Suprapubic skin (tissue), 3 donors: ENCODE results near the gene KIRREL3.

Experiments used
- CTCF ChIP-seq, 2 donors: fragments of 200-600 bp in 1 of 2; fragments of 450-650 bp in 1 of 2; sonication (generic) in 1 of 2; IDR thresholded peaks; one replicate each; pipeline ENCODE4 v1.5.1; 2016 to 2019; ENCODE audit warnings: antibody characterized with exemption in 2 of 2, mild to moderate bottlenecking in 1 of 2, moderate library complexity in 1 of 2
- POLR2A ChIP-seq, 2 donors: fragments of 450-650 bp; IDR thresholded peaks; one replicate each; pipeline ENCODE4 v1.6.1; 2017; ENCODE audit warnings: antibody characterized with exemption in 2 of 2, mild to moderate bottlenecking in 2 of 2, moderate library complexity in 2 of 2

GRCh38 chr11:127034973-127035372, 34.4 kb upstream of the KIRREL3 start:
- no peak for TF ChIP-seq POLR2A (IDR thresholded peaks at IDR 0.05)
- no peak for TF ChIP-seq CTCF (IDR thresholded peaks at IDR 0.05)
